ENCODE results near the gene FMNL2.

The FMNL2 gene

GRCh38 chr2:152475982-152476381 lies 141.0 kb downstream of the FMNL2 start:
- no peak for DNase-seq

- DNase-seq, result no peak
Measured at GRCh38 chr2:152477347-152478092, 142.5 kb downstream of the FMNL2 start.

- no peak for DNase-seq
Measured at GRCh38 chr2:152479282-152479681, 144.3 kb downstream of the FMNL2 start.

- DNase-seq, result no peak
Measured at GRCh38 chr2:152480821-152481399, 145.9 kb downstream of the FMNL2 start.

GRCh38 chr2:152481881-152482583 lies 147.1 kb downstream of the FMNL2 start:
- no peak for DNase-seq

GRCh38 chr2:152483276-152484063 lies 148.5 kb downstream of the FMNL2 start:
- DNase-seq, result no peak

GRCh38 chr2:152485954-152486736 lies 151.2 kb downstream of the FMNL2 start:
- no peak for DNase-seq

GRCh38 chr2:152486737-152487400 lies 151.9 kb downstream of the FMNL2 start:
- DNase-seq, result no peak

GRCh38 chr2:152488075-152488474 lies 153.1 kb downstream of the FMNL2 start:
- DNase-seq, result no peak

- DNase-seq, result no peak
Measured at GRCh38 chr2:152489364-152489763, 154.4 kb downstream of the FMNL2 start.

- no peak for DNase-seq
Measured at GRCh38 chr2:152490686-152491455, 155.9 kb downstream of the FMNL2 start.

- no peak for DNase-seq
Measured at GRCh38 chr2:152492131-152492530, 157.2 kb downstream of the FMNL2 start.

- DNase-seq, result no peak
Measured at GRCh38 chr2:152492911-152493310, 157.9 kb downstream of the FMNL2 start.

- DNase-seq, result no peak
Measured at GRCh38 chr2:152493417-152493816, 158.4 kb downstream of the FMNL2 start.

- no peak for DNase-seq
Measured at GRCh38 chr2:152493945-152494528, 159.1 kb downstream of the FMNL2 start.

GRCh38 chr2:152496371-152496770 lies 161.4 kb downstream of the FMNL2 start:
- DNase-seq, result no peak

GRCh38 chr2:152497481-152498052 lies 162.6 kb downstream of the FMNL2 start:
- DNase-seq, result no peak

GRCh38 chr2:152499331-152499816 lies 164.4 kb downstream of the FMNL2 start:
- no peak for DNase-seq

- DNase-seq, result no peak
Measured at GRCh38 chr2:152499896-152500735, 165.1 kb downstream of the FMNL2 start.

Data from activated T-cell treated with anti-CD3 and anti-CD28 coated beads, Interleukin-2, amount 50 U/mL, for 1 hour (primary cell).